MCF 10A (cell line): ENCODE data around the gene RNF123. TPM values are rescaled to one million over a fixed set of nuclear protein-coding genes. Genes with fewer than 3 reads are reported as not detected.
"Not testable (repeated sequence)": the region's sequence is repeated elsewhere in the genome, so short reads cannot be mapped to it uniquely, and the experiment has no call there.

Experiments
- BruUV-seq: library from RNA; stranded (reverse); fragments of 400-500 nt; replicated peaks from 2 replicates; lab custom pipeline; 2021; lab: Mats Ljungman, UMichigan
- CTCF ChIA-PET: fragments of 300-600 bp; sonication (Branson Sonifier 250); formaldehyde crosslinking; extraction: SDS; loops from one replicate; lab custom pipeline; 2021; ENCODE audit warnings: antibody characterized with exemption, inconsistent platforms; lab: Yijun Ruan, JAX
- POLR2A ChIA-PET: fragments of 300-600, 350-650 bp; sonication (Branson Sonifier 250); formaldehyde crosslinking; extraction: SDS; loops from one replicate; lab custom pipeline; 2020; ENCODE audit warnings: antibody characterized with exemption, inconsistent platforms; lab: Yijun Ruan, JAX
- DNase-seq: peaks from one replicate; pipeline ENCODE4 v3.0.0-alpha.2; 2018; ENCODE audit not compliant: unreplicated experiment
- H3K27ac Mint-ChIP-seq: one replicate; pipeline ENCODE4 v1.8.0; 2022; ENCODE audit warnings: mild to moderate bottlenecking, low read depth, mixed read lengths; ENCODE audit not compliant: unreplicated experiment
- H3K27me3 Mint-ChIP-seq: one replicate; pipeline ENCODE4 v1.8.0; 2022; ENCODE audit warnings: mixed read lengths; ENCODE audit not compliant: insufficient read depth, unreplicated experiment
- H3K36me3 Mint-ChIP-seq: one replicate; pipeline ENCODE4 v1.8.0; 2022; ENCODE audit warnings: mild to moderate bottlenecking, moderate library complexity, mixed read lengths; ENCODE audit not compliant: insufficient read depth, unreplicated experiment
- H3K4me1 Mint-ChIP-seq: one replicate; pipeline ENCODE4 v1.8.0; 2022; ENCODE audit warnings: mixed read lengths; ENCODE audit not compliant: insufficient read depth, unreplicated experiment
- H3K4me3 Mint-ChIP-seq: one replicate; pipeline ENCODE4 v1.8.0; 2022; ENCODE audit warnings: mild to moderate bottlenecking, moderate library complexity, mixed read lengths; ENCODE audit not compliant: unreplicated experiment
- H3K9me3 Mint-ChIP-seq: one replicate; pipeline ENCODE4 v1.8.0; 2022; ENCODE audit warnings: mixed read lengths; ENCODE audit not compliant: unreplicated experiment
- intact Hi-C: fragments of 100-400 bp; cut with micrococcal nuclease; formaldehyde crosslinking; loops from 2 replicates; pipeline ENCODE4 v1.14.1; 2022
- total RNA-seq: library from RNA; stranded (reverse); gene quantifications from 2 replicates; pipeline ENCODE4 v1.2.3, GENCODE V29; 2022

The RNF123 gene
- total RNA-seq, 1 experiment from 2014 or later: 48.6 TPM

DNA sequence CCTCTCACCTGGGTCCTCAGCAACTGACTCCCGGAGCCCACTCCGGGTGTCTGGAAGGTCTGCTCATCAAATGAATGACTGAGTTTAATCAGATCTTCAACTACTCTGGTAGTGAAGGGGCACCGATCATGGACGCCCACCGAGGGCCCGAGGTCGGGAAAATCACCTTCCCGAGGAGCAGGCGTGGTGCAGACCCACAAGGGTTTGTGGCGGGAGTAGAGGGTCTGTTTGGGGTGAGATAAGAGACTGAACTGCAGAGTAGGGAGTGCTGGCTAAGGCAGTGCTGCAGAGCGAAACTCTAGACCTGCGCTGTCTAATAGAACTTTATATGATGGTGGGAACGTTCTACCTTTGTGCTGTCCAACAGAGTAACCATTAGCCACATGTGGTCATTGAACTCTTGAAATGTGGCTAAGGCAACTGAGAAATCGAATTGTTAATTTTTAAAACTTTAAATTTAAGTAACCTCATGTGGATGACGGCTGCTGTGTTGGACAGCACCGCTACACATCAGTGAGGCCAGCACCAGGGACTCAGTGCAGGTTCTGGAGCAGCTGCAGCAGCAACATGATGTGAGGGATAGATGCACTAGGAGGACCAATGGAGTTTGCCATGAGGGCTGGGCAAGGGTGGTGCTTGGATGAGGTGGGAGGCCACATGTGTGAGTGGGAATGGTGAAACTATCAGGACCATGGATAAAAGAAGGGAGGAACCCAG, 709 bp downstream of the RNF123 start:
- CTCF ChIA-PET: interaction anchor here (0.7 kb wide), 1 partner anchor 10 kb away, joined by 3 read pairs; no protein-coding TSS in a partner anchor
- peaks cover 15% of the 10 kb centered on the region for H3K36me3 Mint-ChIP-seq
- H3K27ac Mint-ChIP-seq: peak overlapping the region; percentile 86
- BruUV-seq, H3K27me3 Mint-ChIP-seq, H3K9me3 Mint-ChIP-seq, intact Hi-C loops, DNase-seq: not testable (repeated sequence)
- peaks cover 16% of the 10 kb centered on the region for H3K4me1 Mint-ChIP-seq
- H3K4me3 Mint-ChIP-seq: peak overlapping the region; percentile 85
- POLR2A ChIA-PET: interaction anchor here (0.8 to 1.3 kb wide), 4 partner anchors 10 to 150 kb away, joined by 4 to 8 read pairs (median 4); no protein-coding TSS in a partner anchor

DNA sequence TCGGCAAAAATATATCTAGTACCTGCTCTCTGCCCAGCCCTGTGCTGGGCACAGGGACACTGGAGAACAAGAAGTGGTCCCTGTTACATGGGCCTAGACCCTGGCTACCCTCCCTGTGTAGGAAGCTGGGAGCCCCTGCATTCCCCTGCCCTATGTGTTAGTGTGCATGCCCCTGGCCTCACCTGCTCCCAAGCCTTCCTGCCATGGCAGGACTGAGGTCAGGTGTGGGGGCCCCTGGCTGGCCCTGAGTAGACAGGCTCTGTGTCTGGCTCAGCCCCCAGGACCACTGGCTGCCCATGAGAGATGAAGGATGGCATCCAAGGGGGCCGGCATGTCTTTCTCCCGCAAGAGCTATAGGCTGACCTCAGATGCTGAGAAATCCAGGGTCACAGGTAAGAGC, 1.5 kb downstream of the RNF123 start:
- intact Hi-C loops, H3K9me3 Mint-ChIP-seq, H3K27ac Mint-ChIP-seq, H3K27me3 Mint-ChIP-seq, BruUV-seq, DNase-seq: not testable (repeated sequence)
- ChIA-PET CTCF (interaction anchor here (0.6 to 0.7 kb wide), 2 partner anchors 10 to 146 kb away, joined by 3 to 4 read pairs; no protein-coding TSS in a partner anchor), POLR2A (interaction anchor here (0.8 kb wide), 1 partner anchor 11 kb away, joined by 3 read pairs; no protein-coding TSS in a partner anchor)
- peaks cover 15% of the 10 kb centered on the region for H3K36me3 Mint-ChIP-seq
- H3K4me1 Mint-ChIP-seq: peaks cover 16% of the 10 kb centered on the region
- peak overlapping the region; percentile 85 for H3K4me3 Mint-ChIP-seq

DNA sequence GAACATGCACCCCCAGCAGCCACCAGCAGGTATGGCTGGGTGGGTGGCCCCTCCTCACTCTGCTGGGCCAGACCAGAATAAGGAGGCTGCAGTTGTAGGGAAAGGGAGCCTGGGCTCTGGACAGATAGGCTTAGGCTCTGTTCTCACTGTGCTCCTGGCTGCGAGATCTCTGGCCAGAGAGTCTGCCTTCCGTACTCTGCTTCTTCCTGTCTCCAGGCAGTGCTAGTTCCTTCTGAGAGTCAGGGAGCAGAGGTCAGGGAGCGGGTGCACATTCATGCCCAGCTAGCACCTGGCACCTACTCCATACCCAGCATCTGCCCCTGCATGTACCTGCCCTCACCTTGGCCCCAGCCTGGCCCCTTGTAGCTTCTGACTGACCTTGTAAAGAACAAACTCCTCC, 2.1 kb downstream of the RNF123 start:
- ChIA-PET POLR2A (interaction anchor here (0.8 kb wide), 1 partner anchor 11 kb away, joined by 3 read pairs; no protein-coding TSS in a partner anchor), CTCF (interaction anchor here (0.6 to 0.7 kb wide), 2 partner anchors 9 to 146 kb away, joined by 3 to 4 read pairs; no protein-coding TSS in a partner anchor)
- H3K4me1 Mint-ChIP-seq: peaks cover 16% of the 10 kb centered on the region
- H3K27me3 Mint-ChIP-seq, H3K27ac Mint-ChIP-seq, DNase-seq, H3K4me3 Mint-ChIP-seq, H3K9me3 Mint-ChIP-seq, BruUV-seq, intact Hi-C loops: not testable (repeated sequence)
- peaks cover 18% of the 10 kb centered on the region for H3K36me3 Mint-ChIP-seq

DNA sequence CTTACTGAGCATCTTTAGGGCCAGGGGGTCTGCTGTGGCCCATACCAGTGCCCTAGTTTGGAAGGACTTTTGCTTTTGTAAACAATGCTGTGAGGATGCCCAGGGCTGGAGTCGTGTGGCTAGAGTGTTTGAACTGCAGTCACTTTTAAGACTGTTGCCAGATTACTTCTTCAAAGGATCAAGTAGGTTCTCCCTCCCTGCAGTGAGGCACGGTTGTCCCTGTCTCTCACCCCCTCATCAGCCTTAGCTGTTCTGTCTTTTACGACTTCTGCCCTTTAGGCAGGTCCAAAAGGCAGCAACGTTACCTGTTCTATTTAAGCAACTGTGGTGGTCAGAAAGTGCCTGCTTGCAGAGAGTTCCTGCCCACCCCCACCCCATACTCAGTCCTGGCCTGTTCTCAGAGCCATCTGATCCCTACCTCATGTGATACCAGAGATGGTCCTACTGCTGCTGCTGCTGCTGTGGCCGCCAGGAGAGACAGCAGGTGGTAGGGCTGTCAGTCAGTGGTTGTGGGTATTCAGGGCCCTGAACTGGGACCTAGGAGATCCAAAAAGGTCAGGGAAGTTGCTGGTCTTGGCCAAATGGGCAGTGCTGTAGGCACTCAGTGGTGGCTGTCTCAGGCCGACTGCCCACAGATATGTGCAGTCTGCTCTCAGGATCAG, 5.2 kb downstream of the RNF123 start:
- intact Hi-C loops, BruUV-seq, H3K27ac Mint-ChIP-seq, H3K9me3 Mint-ChIP-seq, DNase-seq, POLR2A ChIA-PET, H3K4me3 Mint-ChIP-seq, H3K27me3 Mint-ChIP-seq: not testable (repeated sequence)
- peaks cover 11% of the 10 kb centered on the region for H3K4me1 Mint-ChIP-seq
- peaks cover 16% of the 10 kb centered on the region for H3K36me3 Mint-ChIP-seq
- CTCF ChIA-PET: interaction anchor here (0.6 kb wide), 1 partner anchor 269 kb away, joined by 4 read pairs; no protein-coding TSS in a partner anchor

DNA sequence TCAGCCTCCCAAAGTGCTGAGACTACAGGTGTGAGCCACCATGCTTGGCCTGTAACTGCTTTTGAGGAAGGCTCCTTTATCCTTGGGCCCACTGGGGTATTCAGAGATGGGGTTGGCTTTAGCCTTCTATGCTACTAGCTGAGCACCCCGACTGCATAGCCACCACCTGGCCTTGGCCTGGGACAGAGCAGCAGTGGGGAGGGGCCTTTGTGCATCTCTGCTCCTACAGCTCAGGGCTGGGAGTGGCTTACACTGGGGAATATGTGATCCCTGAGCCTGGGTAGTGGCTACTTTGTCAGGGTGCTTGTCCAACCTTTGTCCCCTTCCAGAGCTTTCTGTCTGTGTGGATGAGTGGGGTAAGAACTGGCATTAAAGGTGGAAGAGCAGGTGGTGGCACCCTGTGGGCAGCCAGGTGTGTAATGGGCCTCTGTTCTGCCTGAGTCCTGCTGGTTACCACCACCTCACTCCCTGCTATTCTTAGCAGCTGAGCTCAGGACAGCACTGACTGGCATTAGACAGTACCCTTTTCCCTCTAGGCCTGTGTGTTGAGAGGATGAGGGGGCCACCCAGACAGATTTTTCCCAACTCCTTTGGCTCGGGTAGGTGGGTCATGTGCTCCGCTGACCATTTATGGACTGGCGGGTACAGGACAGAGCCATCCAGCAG, 6.1 kb downstream of the RNF123 start:
- CTCF ChIA-PET: interaction anchor here (0.6 kb wide), 1 partner anchor 269 kb away, joined by 4 read pairs; no protein-coding TSS in a partner anchor
- intact Hi-C loops, DNase-seq, H3K27me3 Mint-ChIP-seq, H3K27ac Mint-ChIP-seq, H3K4me3 Mint-ChIP-seq, BruUV-seq, H3K9me3 Mint-ChIP-seq, H3K4me1 Mint-ChIP-seq, POLR2A ChIA-PET: not testable (repeated sequence)
- H3K36me3 Mint-ChIP-seq: peaks cover 14% of the 10 kb centered on the region
